Measurements from ENCODE around the gene CELA3B. TPM values are rescaled to one million over a fixed set of nuclear protein-coding genes. Genes with fewer than 3 reads are reported as not detected.
"Not testable (repeated sequence)": the region's sequence is repeated elsewhere in the genome, so short reads cannot be mapped to it uniquely, and the experiment has no call there.

The CELA3B gene
- total RNA-seq, 2 donors from 2014 or later, result 0.76 to 2.0 TPM

DNA sequence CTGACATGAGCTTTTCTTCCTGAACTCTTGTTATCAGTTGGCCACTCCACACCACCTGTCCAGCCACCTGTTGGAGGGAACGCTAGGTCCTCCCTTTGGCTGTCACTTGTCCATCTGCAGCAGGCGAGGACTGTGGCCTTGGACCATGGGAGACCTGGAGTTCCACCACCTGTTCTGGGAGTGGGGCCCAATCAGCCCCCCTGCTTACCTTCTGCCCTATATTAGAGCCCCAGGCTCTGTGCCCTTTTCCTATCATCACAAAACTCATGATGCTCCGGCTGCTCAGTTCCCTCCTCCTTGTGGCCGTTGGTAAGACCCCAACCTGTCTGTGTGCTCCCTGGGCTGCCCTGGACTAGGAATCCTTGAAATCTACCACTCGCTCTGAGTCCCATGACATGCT lies 24.6 kb downstream of the CELA3B start, which contains the start of gene CELA3A:
Gene CELA3A, plus strand, starts transcription at position 249 of the 400 bp plus-strand sequence. Its CDS starts 18 bp downstream, at position 267.
- intact Hi-C loops (cut with DNase I, micrococcal nuclease), result no loop called here
- no peak for ATAC-seq
- DNase-seq, result no peak

DNA sequence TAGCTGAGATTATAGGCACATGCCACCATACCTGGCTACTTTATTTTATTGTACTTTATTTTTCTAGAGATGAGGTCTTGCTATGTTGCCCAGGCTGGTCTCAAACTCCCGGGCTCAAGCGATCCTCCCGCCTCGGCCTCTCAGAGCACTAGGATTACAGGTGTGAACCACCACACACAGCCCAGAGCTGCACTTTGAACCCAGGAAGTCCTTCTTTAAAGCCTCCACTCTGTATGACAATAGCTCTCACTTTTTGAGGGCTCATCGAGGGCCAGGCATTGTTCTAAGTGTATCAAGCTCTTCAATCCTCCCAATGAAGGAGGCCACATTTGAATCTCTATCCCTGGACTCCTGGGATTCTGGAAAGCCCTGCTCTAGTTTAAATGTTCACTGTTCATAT lies 25.6 kb downstream of the CELA3B start:
- intact Hi-C loops (cut with DNase I, micrococcal nuclease); DNase-seq: not testable (repeated sequence)
- peak; percentile 26 for ATAC-seq

GRCh38 chr1:22002875-22003274 lies 26.1 kb downstream of the CELA3B start:
- ATAC-seq; DNase-seq; intact Hi-C loops (cut with DNase I, micrococcal nuclease): not testable (repeated sequence)

- ATAC-seq; intact Hi-C loops (cut with DNase I, micrococcal nuclease): not testable (repeated sequence)
These were observed 27.1 kb downstream of the CELA3B start for GRCh38 chr1:22003959-22004358.

DNA sequence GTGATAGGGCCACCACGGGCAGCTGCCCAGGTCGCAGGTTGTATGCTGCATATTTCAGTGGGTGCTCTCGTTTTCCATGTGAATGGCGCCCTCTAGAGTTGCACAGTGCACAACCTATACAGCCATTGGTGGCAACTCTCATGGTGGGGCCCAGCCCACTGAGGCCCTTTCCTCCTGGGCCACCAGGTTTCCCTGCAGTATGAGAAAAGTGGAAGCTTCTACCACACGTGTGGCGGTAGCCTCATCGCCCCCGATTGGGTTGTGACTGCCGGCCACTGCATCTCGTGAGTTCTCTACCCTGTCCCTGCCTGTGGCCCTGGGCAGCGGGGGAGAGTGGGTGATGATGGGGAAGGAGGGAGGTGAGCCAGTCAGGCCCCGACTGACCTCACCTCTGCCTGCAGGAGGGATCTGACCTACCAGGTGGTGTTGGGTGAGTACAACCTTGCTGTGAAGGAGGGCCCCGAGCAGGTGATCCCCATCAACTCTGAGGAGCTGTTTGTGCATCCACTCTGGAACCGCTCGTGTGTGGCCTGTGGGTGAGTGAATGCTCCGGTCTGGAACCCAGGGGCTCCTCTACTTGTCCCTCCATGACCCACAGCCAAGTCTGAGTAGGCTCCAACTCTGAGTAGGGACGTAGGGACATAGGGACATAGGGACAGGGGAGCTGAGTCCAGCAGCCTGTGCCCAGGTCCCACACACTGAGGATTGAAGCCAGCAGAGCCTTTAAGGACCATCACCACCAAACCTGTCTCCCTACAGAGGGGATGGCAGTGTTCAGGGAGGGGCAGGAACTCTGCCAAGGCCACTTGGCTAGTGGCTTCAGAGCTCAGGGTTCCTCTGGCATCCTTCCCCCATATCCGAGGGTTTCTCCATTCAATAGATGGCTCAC lies 28.7 kb downstream of the CELA3B start:
- intact Hi-C loops (cut with DNase I, micrococcal nuclease), result not testable (repeated sequence)
- ATAC-seq (peak; percentile 47), DNase-seq (peak in 1 of 2 donors; percentile 69)

More at GRCh38 chr1:22003959-22004358, 27.1 kb downstream of the CELA3B start:
- not testable (repeated sequence) for DNase-seq

- DNase-seq; ATAC-seq; intact Hi-C loops (cut with DNase I, micrococcal nuclease): not testable (repeated sequence)
These were observed 29.9 kb downstream of the CELA3B start for GRCh38 chr1:22006736-22007135.

DNA sequence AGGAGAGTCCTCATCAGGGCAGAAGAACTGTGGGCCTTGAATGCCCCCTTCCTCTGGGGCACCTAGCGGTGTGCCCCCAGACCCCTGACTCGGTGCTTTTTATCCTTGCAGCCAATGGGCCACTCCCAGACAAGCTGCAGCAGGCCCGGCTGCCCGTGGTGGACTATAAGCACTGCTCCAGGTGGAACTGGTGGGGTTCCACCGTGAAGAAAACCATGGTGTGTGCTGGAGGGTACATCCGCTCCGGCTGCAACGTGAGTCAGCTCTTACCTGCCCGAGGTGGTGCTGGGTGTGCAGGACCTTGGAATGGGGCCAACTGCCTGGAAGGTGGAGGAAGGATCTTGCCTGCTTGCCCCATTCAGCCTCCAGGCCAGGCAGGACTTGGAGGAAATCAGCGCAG lies 30.4 kb downstream of the CELA3B start:
- DNase-seq; intact Hi-C loops (cut with DNase I, micrococcal nuclease): not testable (repeated sequence)
- ATAC-seq, result peak; percentile 38

GRCh38 chr1:22009566-22009965 lies 32.7 kb downstream of the CELA3B start:
- DNase-seq; intact Hi-C loops (cut with DNase I, micrococcal nuclease); ATAC-seq: not testable (repeated sequence)

- intact Hi-C loops (cut with DNase I, micrococcal nuclease); ATAC-seq; DNase-seq: not testable (repeated sequence)
These were observed 35.9 kb downstream of the CELA3B start for GRCh38 chr1:22012752-22013151.

GRCh38 chr1:22014575-22015206 lies 37.9 kb downstream of the CELA3B start:
- intact Hi-C loops (cut with DNase I, micrococcal nuclease); ATAC-seq; DNase-seq: not testable (repeated sequence)

- intact Hi-C loops (cut with DNase I, micrococcal nuclease), result no loop called here
- no peak for DNase-seq
- ATAC-seq, result peak; percentile 38
These were observed 42.0 kb downstream of the CELA3B start for GRCh38 chr1:22018583-22019559.

GRCh38 chr1:22021061-22021460 lies 44.2 kb downstream of the CELA3B start:
- intact Hi-C loops (cut with DNase I, micrococcal nuclease), result no loop called here
- no peak for ATAC-seq
- no peak for DNase-seq

DNA sequence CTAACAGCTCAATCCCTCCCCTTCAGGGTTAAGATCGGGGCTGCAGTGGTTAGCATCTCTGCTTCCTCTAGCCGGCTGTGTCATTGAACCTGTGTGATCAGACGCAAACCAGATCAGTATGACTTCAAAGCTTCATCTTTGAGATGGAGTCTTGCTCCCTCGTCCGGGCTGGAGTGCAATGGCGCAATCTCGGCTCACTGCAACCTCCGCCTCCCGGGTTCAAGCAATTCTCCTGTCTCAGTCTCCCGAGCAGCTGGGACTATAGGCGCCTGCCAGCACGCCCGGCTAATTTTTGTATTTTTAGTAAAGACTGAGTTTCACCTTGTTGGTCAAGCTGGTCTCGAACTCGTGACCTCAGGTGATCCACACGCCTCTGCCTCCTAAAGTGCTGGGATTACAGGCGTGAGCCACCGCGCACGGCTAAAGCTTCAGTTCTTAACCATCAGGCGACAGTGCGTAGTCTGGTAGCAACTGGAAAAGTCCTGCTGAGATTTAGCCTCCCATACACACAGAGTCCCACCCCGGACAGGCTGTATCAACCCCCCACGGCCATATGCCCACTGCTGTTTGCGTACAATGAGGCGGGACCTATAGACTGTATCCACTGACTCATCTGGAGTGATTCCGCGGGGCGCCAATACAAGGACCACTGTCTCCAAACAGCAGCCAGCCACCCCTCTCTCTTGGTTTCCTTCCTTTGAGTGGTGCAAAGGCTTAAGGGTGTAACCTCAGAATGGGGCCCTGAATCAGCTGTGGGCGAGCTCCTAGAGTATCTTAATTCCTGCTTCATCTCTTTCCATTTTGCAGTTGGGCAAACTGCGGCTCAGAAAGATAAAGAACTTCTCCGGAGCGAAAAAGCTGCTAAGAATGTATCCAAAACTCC lies 47.9 kb downstream of the CELA3B start:
- ATAC-seq (peak; percentile 46), DNase-seq (peak; percentile 67 to 73)
- intact Hi-C loops (cut with DNase I, micrococcal nuclease), result no loop called here

DNA sequence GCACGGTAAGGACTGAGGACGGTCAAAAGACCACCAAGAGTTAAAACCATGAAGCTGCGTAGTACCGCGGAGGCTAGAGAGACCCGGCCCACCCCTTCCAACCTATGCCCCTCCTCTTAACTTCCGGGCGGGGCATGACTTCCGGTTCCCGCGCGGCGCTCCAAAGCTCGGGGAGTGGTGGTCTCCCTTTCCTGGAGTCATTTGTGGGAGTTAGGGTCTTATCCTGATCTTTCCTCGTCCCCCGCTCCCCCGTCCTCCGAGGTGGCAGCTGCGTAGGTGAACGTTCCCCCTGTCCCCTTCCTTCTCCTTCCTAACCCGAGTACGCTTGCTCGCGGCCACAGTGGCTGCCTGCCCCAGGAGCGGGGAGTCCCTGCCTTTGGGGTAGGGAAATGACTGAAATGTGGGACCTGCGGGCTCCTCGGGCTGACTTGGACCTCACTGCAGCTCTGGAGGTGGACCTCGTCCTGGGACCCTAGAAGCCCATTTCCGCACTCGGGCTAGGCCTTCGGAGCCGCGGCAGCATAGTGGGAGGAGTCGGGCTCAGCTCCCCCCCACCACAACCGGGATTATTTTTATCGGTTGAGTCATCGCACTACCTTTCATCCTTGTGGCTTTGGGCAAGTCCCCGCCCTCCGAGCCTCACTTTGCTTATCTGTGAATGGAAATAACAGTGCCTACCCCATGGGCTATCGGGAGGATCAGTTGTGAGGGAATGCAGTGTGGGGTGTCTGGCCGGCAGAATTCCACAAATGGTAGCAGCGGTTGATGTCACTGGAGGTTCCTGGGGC lies 48.7 kb downstream of the CELA3B start:
- DNase-seq, result peak; percentile 88 to 90
- ATAC-seq, result peak; percentile 85
- intact Hi-C loops (cut with DNase I, micrococcal nuclease), result no loop called here

DNA sequence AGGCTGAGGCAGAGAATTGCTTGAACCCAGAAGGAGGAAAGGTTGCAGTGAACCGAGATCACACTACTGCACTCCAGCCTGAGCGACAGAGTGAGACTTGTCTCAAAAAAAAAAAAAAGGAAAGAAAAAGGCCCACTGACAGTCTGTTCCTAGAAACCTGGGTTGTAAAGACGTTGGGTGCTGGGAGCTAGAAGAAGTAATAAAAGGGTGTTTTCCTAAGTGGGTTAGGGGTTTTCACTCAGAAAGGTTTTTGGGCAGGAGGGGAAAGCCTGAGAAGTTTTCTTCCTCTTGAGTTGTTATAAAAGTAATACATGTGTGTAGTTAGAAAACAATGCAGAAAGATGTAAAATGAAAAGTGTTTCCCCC lies 50.1 kb downstream of the CELA3B start:
- ATAC-seq, result no peak
- intact Hi-C loops (cut with DNase I, micrococcal nuclease), result no loop called here
- no peak for DNase-seq

- no peak for ATAC-seq
- intact Hi-C loops (cut with DNase I, micrococcal nuclease), result no loop called here
These were observed 53.2 kb downstream of the CELA3B start for GRCh38 chr1:22030057-22030456.

GRCh38 chr1:22030473-22030872 lies 53.7 kb downstream of the CELA3B start:
- DNase-seq, result no peak
- intact Hi-C loops (cut with DNase I, micrococcal nuclease), result no loop called here
- ATAC-seq, result no peak

More at GRCh38 chr1:22030057-22030456, 53.2 kb downstream of the CELA3B start:
- no peak for DNase-seq
